Measurements from ENCODE around the gene EHBP1L1. TPM values are rescaled to one million over a fixed set of nuclear protein-coding genes. Genes with fewer than 3 reads are reported as not detected.

The EHBP1L1 gene
- total and polyA plus RNA-seq, 9 donors = 21.7 to 63.0 (median 40.3) TPM

DNA sequence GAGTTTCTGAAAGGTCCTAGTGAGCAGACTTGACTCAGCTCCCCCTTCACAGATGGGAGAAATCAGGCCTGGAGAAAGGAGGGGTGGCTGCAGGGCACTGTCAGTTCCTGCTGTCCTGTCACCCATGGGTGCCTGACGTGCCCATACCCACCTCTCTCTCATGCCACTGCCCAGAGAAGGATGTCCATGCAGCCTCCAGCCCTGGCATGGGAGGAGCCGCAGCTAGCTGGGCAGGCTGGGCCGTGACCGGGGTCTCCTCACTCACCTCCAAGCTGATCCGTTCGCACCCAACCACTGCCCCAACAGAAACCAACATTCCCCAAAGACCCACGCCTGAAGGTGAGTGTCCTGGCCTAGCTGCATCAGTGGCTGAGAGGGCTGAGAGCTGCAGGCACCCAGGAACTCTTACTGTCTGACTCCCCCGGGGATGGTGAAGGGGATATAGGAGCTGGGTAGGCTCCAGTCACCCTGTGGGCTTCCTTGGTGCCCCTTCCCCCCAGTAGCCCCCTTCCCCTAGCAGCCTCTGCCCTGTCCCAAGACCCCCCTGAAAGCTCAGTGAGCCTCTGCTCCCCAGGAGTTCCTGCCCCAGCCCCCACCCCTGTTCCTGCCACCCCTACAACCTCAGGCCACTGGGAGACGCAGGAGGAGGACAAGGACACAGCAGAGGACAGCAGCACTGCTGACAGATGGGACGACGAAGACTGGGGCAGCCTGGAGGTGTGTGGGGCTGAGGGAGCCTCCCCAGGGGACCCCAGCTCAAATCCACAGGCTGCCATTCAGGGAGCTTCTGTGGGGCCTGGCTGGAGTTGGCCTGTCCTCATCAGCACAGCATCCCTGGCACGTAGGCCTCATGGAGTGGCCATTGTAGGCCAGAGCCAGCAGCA lies 39.2 kb upstream of the EHBP1L1 start:
- Histone ChIP-seq H3K4me3 (no peak overlapping the region), H3K27me3 (no peaks in the 10 kb centered on the region), H3K36me3 (no peaks in the 10 kb centered on the region), H3K9me3 (no peaks in the 10 kb centered on the region), H3K4me1 (ENCODE audit: insufficient read depth) (peaks cover 8% of the 10 kb centered on the region), H3K27ac (no peak overlapping the region)
- TF ChIP-seq, protein P1, sequence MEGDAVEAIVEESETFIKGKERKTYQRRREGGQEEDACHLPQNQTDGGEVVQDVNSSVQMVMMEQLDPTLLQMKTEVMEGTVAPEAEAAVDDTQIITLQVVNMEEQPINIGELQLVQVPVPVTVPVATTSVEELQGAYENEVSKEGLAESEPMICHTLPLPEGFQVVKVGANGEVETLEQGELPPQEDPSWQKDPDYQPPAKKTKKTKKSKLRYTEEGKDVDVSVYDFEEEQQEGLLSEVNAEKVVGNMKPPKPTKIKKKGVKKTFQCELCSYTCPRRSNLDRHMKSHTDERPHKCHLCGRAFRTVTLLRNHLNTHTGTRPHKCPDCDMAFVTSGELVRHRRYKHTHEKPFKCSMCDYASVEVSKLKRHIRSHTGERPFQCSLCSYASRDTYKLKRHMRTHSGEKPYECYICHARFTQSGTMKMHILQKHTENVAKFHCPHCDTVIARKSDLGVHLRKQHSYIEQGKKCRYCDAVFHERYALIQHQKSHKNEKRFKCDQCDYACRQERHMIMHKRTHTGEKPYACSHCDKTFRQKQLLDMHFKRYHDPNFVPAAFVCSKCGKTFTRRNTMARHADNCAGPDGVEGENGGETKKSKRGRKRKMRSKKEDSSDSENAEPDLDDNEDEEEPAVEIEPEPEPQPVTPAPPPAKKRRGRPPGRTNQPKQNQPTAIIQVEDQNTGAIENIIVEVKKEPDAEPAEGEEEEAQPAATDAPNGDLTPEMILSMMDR (IDR thresholded peaks at IDR 0.05) = no peak
- TF ChIP-seq POLR2A (IDR thresholded peaks at IDR 0.05) (no peak), EP300 (IDR thresholded peaks at IDR 0.05) (no peak)
- DNase-seq = no peak
- intact Hi-C loops (cut with DNase I) = no loop called here
- 74 to 80% (median 78%) methylated on average over 12 of the region's 12 CpGs for WGBS, 3 donors

- Histone ChIP-seq H3K27ac (peak overlapping the region; percentile 12 to 20), H3K9me3 (no peaks in the 10 kb centered on the region), H3K4me3 (no peak overlapping the region), H3K36me3 (no peaks in the 10 kb centered on the region), H3K27me3 (no peaks in the 10 kb centered on the region), H3K4me1 (ENCODE audit: insufficient read depth) (peaks cover 8% of the 10 kb centered on the region)
- intact Hi-C loops (cut with DNase I) = no loop called here
- TF ChIP-seq EP300 (IDR thresholded peaks at IDR 0.05) (no peak), POLR2A (IDR thresholded peaks at IDR 0.05) (no peak)
- TF ChIP-seq, protein P1 (IDR thresholded peaks at IDR 0.05) = no peak
- DNase-seq = no peak
- 79 to 91% (median 82%) methylated on average over 2 of the region's 2 CpGs for WGBS, 3 donors
Measured at GRCh38 chr11:65537296-65537597, 38.6 kb upstream of the EHBP1L1 start.

DNA sequence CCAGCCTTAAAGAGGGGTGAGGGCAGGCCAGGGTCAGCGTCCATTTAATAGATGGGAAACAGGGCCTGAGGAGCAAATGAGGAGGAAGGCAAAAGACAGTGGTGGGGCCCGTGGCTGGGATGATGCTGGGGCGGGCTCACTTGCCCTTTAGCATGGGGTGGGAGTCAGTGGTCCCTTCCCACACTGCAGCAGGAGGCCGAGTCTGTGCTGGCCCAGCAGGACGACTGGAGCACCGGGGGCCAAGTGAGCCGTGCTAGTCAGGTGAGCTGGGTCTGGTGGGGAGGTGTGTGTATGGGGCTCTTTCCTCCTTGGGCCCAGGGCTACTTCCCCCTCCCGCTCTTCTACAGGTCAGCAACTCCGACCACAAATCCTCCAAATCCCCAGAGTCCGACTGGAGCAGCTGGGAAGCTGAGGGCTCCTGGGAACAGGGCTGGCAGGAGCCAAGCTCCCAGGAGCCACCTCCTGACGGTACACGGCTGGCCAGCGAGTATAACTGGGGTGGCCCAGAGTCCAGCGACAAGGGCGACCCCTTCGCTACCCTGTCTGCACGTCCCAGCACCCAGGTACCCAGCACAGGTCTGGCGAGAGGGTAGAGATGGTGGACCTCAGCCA lies 38.1 kb upstream of the EHBP1L1 start:
- no peak overlapping the region for H3K4me3 ChIP-seq
- H3K36me3 ChIP-seq = no peaks in the 10 kb centered on the region
- TF ChIP-seq, protein P1 (IDR thresholded peaks at IDR 0.05) = no peak
- TF ChIP-seq POLR2A (IDR thresholded peaks at IDR 0.05) (no peak), EP300 (IDR thresholded peaks at IDR 0.05) (no peak)
- 64 to 73% (median 66%) methylated on average over 17 to 18 of the region's 18 CpGs for WGBS, 3 donors
- peak in 1 of 5 donors; percentile 41 for DNase-seq
- H3K9me3 ChIP-seq = no peaks in the 10 kb centered on the region
- peaks cover 8% of the 10 kb centered on the region for H3K4me1 ChIP-seq (ENCODE audit: insufficient read depth)
- H3K27me3 ChIP-seq = no peaks in the 10 kb centered on the region
- intact Hi-C loops (cut with DNase I) = no loop called here
- peak overlapping the region; percentile 20 to 84 for H3K27ac ChIP-seq

GRCh38 chr11:65538232-65538914 lies 37.5 kb upstream of the EHBP1L1 start:
- Histone ChIP-seq H3K27me3 (no peaks in the 10 kb centered on the region), H3K4me3 (no peak overlapping the region), H3K9me3 (no peaks in the 10 kb centered on the region), H3K27ac (peak overlapping the region in 1 of 2 donors; percentile 84), H3K36me3 (no peaks in the 10 kb centered on the region), H3K4me1 (ENCODE audit: insufficient read depth) (peaks cover 8% of the 10 kb centered on the region)
- intact Hi-C loops (cut with DNase I) = no loop called here
- peak in 4 of 5 donors; percentile 70 to 81 (median 72) for DNase-seq
- no peak for TF ChIP-seq EP300 (IDR thresholded peaks at IDR 0.05)
- WGBS, 3 donors = 45 to 68% (median 52%) methylated on average over 38 to 43 of the region's 43 CpGs

Measured in ovary (tissue), 9 donors.